ENCODE data around the gene SLC26A3. TPM values are rescaled to one million over a fixed set of nuclear protein-coding genes. Genes with fewer than 3 reads are reported as not detected.
"Not testable (repeated sequence)": the region's sequence is repeated elsewhere in the genome, so short reads cannot be mapped to it uniquely, and the experiment has no call there.

The SLC26A3 gene
- total RNA-seq: not detected

GRCh38 chr7:107803009-107803610 is at the start of gene SLC26A3:
TSS of gene SLC26A3 (minus strand) at chr7:107803223. CDS start at chr7:107794509, 8,714 bp downstream.
- no peak for DNase-seq

GRCh38 chr7:107850643-107851042 is 47.6 kb upstream of the SLC26A3 start:
- no peak for DNase-seq

GRCh38 chr7:107850216-107850615 is 47.2 kb upstream of the SLC26A3 start:
- no peak for DNase-seq

- DNase-seq: not testable (repeated sequence)
These were observed 45.2 kb upstream of the SLC26A3 start for GRCh38 chr7:107848211-107848610.

- not testable (repeated sequence) for DNase-seq
These were observed 44.8 kb upstream of the SLC26A3 start for GRCh38 chr7:107847836-107848175.

- DNase-seq: no peak
These were observed 44.3 kb upstream of the SLC26A3 start for GRCh38 chr7:107847168-107847835.

- DNase-seq: no peak
These were observed 43.3 kb upstream of the SLC26A3 start for GRCh38 chr7:107846324-107846723.

GRCh38 chr7:107843184-107843583 is 40.2 kb upstream of the SLC26A3 start:
- DNase-seq: no peak

GRCh38 chr7:107842213-107842612 is 39.2 kb upstream of the SLC26A3 start:
- no peak for DNase-seq

GRCh38 chr7:107838816-107839565 is 36.0 kb upstream of the SLC26A3 start:
- DNase-seq: no peak

- no peak for DNase-seq
These were observed 35.1 kb upstream of the SLC26A3 start for GRCh38 chr7:107838024-107838601.

GRCh38 chr7:107837145-107837512 is 34.1 kb upstream of the SLC26A3 start:
- DNase-seq: no peak

GRCh38 chr7:107836237-107837144 is 33.5 kb upstream of the SLC26A3 start:
- DNase-seq: no peak

GRCh38 chr7:107834401-107834800 is 31.4 kb upstream of the SLC26A3 start:
- DNase-seq: no peak

GRCh38 chr7:107833684-107834106 is 30.7 kb upstream of the SLC26A3 start:
- DNase-seq: no peak

- no peak for DNase-seq
These were observed 27.4 kb upstream of the SLC26A3 start for GRCh38 chr7:107830420-107830819.

GRCh38 chr7:107828540-107828939 is 25.5 kb upstream of the SLC26A3 start:
- DNase-seq: no peak

- no peak for DNase-seq
These were observed 24.5 kb upstream of the SLC26A3 start for GRCh38 chr7:107827501-107827900.

- no peak for DNase-seq
These were observed 23.4 kb upstream of the SLC26A3 start for GRCh38 chr7:107826451-107826850.

- no peak for DNase-seq
These were observed 21.8 kb upstream of the SLC26A3 start for GRCh38 chr7:107824858-107825257.

GRCh38 chr7:107818622-107819021 is 15.6 kb upstream of the SLC26A3 start:
- DNase-seq: no peak

GRCh38 chr7:107816011-107816566 is 13.1 kb upstream of the SLC26A3 start:
- DNase-seq: peak; percentile 75

Data from skin of body (tissue), 2 donors.